ENCODE data around the gene KCNIP1. TPM values are rescaled to one million over a fixed set of nuclear protein-coding genes. Genes with fewer than 3 reads are reported as not detected.

The KCNIP1 gene
- total and polyA plus RNA-seq, 2 of the 13 experiments (the other 11 are each of a cell fraction or from before 2014, with no cell fraction given), result not detected

DNA sequence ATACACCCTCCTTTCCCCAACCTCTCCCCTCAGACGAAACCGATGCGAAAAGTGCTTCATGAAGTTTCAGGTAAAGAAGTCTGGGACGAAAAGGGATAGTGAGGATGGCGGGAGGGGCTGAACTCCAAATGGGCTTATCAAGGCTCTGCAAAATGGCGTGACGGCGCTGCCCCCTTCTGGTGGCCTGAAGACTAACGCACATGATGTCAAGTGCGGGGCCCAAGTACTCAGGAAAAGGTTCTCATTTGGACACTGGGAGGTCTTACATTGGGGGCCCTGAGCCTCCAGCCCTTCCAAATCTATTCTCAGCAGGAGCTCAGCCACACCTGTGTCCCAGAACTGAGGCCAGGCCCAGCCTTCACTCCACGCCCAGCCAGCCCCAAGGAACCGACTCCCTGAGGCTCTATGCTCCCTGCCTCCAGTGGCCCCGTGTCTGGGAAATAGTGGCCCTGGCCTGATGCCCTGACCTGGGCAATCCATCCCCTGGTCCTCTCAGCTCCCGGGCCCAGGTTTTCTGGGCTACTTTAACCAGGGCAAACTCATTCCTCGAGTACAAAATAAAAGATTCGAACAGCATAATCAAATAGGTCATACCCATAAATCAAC, 119.9 kb downstream of the KCNIP1 start:
- Histone ChIP-seq H3K4me2 (ENCODE audit: low read depth, low read length) (no peak overlapping the region), H3K9me3 (ENCODE audit: low read length) (no peaks in the 10 kb centered on the region), H3K79me2 (ENCODE audit: insufficient read depth, low read length) (no peaks in the 10 kb centered on the region), H2AFZ (ENCODE audit: low read length) (no peak overlapping the region), H3K27me3 (ENCODE audit: control insufficient read depth in 1 of 2, insufficient read depth in 2 of 2, low read length in 2 of 2) (peaks cover 0 to under 1% of the 10 kb centered on the region in 2 experiments; a peak in 1 of 5 replicates), H3K4me3 (replicated peaks in 1 of 3; ENCODE audit: insufficient read depth in 1 of 3, low read depth in 2 of 3, low read length in 3 of 3) (no peak overlapping the region), H4K20me1 (ENCODE audit: insufficient read depth, low read length) (no peaks in the 10 kb centered on the region), H3K4me1 (ENCODE audit: insufficient read depth, low read length) (no peaks in the 10 kb centered on the region), H3K27ac (ENCODE audit: extremely low read length, insufficient read depth, low read length) (no peak overlapping the region), H3K9ac (ENCODE audit: insufficient read depth, low read depth, low read length) (no peak overlapping the region), H3K36me3 (replicated peaks in 1 of 2; ENCODE audit: control insufficient read depth in 1 of 2, insufficient read depth in 2 of 2, low read length in 2 of 2) (no peaks in the 10 kb centered on the region)
- FAIRE-seq (no peak), DNase-seq (ENCODE audit: low spot score) (peak; percentile 20), ATAC-seq (peak; percentile 85)
- in situ Hi-C loops (cut with HindIII; ENCODE audit: extremely low pct_ligation_motif_present, low pct_unique_long_range_greater_than_20kb), result loop anchor here (5.0 kb wide), 1 partner anchor 191 kb away; no protein-coding TSS in a partner anchor
- BruUV-seq (replicated peaks), result no TSS peak
- ChIA-PET CTCF (ENCODE audit: low intra/inter-chr PET ratio, low total read pairs) (interaction anchor here (2.2 to 2.8 kb wide), 2 partner anchors 19 to 188 kb away, joined by 6 to 14 read pairs; no protein-coding TSS in a partner anchor), POLR2A (no interaction called here)
- intact Hi-C loops (cut with micrococcal nuclease; ENCODE audit: unreplicated experiment), result loop anchor here (5.0 kb wide), 1 partner anchor 356 kb away; no protein-coding TSS in a partner anchor
- TF ChIP-seq SMC3 (IDR thresholded peaks at IDR 0.05; ENCODE audit: low read length) (peak; percentile 53), PAX8 (CRISPR knock-in tag; IDR thresholded peaks at IDR 0.05; ENCODE audit: borderline replicate concordance) (no peak), ZNF354B (CRISPR knock-in tag; IDR thresholded peaks at IDR 0.05) (no peak), ZNF569 (CRISPR knock-in tag; IDR thresholded peaks at IDR 0.05; ENCODE audit: borderline replicate concordance) (no peak), STAG1 (CRISPR knock-in tag; IDR thresholded peaks at IDR 0.05) (peak; percentile 72), ARID4A (CRISPR knock-in tag; IDR thresholded peaks at IDR 0.05; ENCODE audit: borderline replicate concordance) (no peak), NAIF1 (CRISPR knock-in tag; IDR thresholded peaks at IDR 0.05; ENCODE audit: borderline replicate concordance) (no peak), CEBPB (IDR thresholded peaks at IDR 0.05; ENCODE audit: borderline replicate concordance, low read depth, low read length) (no peak), MAX (IDR thresholded peaks at IDR 0.05) (no peak)
- TF ChIP-seq, protein P1, sequence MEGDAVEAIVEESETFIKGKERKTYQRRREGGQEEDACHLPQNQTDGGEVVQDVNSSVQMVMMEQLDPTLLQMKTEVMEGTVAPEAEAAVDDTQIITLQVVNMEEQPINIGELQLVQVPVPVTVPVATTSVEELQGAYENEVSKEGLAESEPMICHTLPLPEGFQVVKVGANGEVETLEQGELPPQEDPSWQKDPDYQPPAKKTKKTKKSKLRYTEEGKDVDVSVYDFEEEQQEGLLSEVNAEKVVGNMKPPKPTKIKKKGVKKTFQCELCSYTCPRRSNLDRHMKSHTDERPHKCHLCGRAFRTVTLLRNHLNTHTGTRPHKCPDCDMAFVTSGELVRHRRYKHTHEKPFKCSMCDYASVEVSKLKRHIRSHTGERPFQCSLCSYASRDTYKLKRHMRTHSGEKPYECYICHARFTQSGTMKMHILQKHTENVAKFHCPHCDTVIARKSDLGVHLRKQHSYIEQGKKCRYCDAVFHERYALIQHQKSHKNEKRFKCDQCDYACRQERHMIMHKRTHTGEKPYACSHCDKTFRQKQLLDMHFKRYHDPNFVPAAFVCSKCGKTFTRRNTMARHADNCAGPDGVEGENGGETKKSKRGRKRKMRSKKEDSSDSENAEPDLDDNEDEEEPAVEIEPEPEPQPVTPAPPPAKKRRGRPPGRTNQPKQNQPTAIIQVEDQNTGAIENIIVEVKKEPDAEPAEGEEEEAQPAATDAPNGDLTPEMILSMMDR (CRISPR knock-in tag; IDR thresholded peaks at IDR 0.05), result peak; percentile 77
- WGBS (ENCODE audit: low lambda C conversion rate), result 18% methylated on average over 12 of the region's 16 CpGs

Data from HepG2 (cell line).